HCT116 (cell line): ENCODE results near the gene RARG. TPM values are rescaled to one million over a fixed set of nuclear protein-coding genes. Genes with fewer than 3 reads are reported as not detected.
A peak's percentile ranks its signal among the peaks of the same experiment; 100 is the strongest.

Source experiments
- ATAC-seq: fragments of 200-7000 bp; cut with Tn5 transposase; 2 replicates; pipeline ENCODE4 v1.9.1; 2020; ENCODE audit warnings: mild to moderate bottlenecking, moderate library complexity
- BruUV-seq: library from RNA; stranded (reverse); fragments of 400-500 nt; replicated peaks from 2 replicates; lab custom pipeline; 2021; lab: Mats Ljungman, UMichigan
- CTCF ChIA-PET: fragments of 300-600 bp; sonication (Branson Sonifier 250); formaldehyde crosslinking; loops from one replicate; lab custom pipeline; 2021; ENCODE audit warnings: antibody characterized with exemption; lab: Charles Lee
- POLR2A ChIA-PET: fragments of 300-600, 350-600 bp; sonication (Branson Sonifier 250); formaldehyde crosslinking; loops from one replicate; lab custom pipeline; 2021; ENCODE audit warnings: antibody characterized with exemption; lab: Charles Lee
- RAD21 ChIA-PET, 2 experiments: fragments of 300-600 bp; sonication (Branson Sonifier 250); formaldehyde crosslinking; loops; one replicate each; lab custom pipeline; 2023; ENCODE audit warnings: low total read pairs in 2 of 2; ENCODE audit not compliant: uncharacterized antibody in 2 of 2, unreplicated experiment in 2 of 2, low non-redundant PET in 1 of 2; lab: Charles Lee
- DNase-seq: peaks from one replicate; pipeline ENCODE4 v3.0.0-alpha.2; 2010; ENCODE audit warnings: low read depth, low spot score
- H2AFZ ChIP-seq: fragments of 200-600 bp; shearing (Covaris generic), sonication (generic); 2 replicates; pipeline ENCODE4 v1.6.1; 2017; ENCODE audit warnings: low read depth, mixed run types, mixed read lengths, antibody characterized with exemption, low read length; ENCODE audit not compliant: poor library complexity, severe bottlenecking
- H3K27ac ChIP-seq: 2 replicates; pipeline ENCODE4 v1.5.1; 2012; ENCODE audit warnings: low read depth, low read length
- H3K27me3 ChIP-seq: fragments of 200-600 bp; sonication (generic); 2 replicates; pipeline ENCODE4 v1.6.1; 2016; ENCODE audit warnings: mixed run types, low read length, mixed read lengths; ENCODE audit not compliant: insufficient read depth
- H3K36me3 ChIP-seq, 2 experiments: fragments of 200-500 bp in 1 of 2; fragments of 200-600 bp in 1 of 2; sonication (Bioruptor generic) in 1 of 2; sonication (generic) in 1 of 2; 2 replicates each; pipeline versions ENCODE4 v1.5.1 to v1.6.1; 2014 to 2016; ENCODE audit warnings: low read length in 2 of 2, inconsistent platforms in 1 of 2, mixed read lengths in 1 of 2, mixed run types in 1 of 2; ENCODE audit not compliant: insufficient read depth in 2 of 2, control insufficient read depth in 1 of 2
- H3K4me1 ChIP-seq, 2 experiments: fragments of 200-600 bp in 1 of 2; sonication (generic) in 1 of 2; 2 replicates each; pipeline versions ENCODE4 v1.5.1 to v1.6.1; 2012 to 2017; ENCODE audit warnings: low read length in 2 of 2, inconsistent platforms in 1 of 2, mild to moderate bottlenecking in 1 of 2, mixed read lengths in 1 of 2, mixed run types in 1 of 2, moderate library complexity in 1 of 2; ENCODE audit not compliant: insufficient read depth in 2 of 2, control insufficient read depth in 1 of 2
- H3K4me2 ChIP-seq: fragments of 200-600 bp; sonication (generic); 2 replicates; pipeline ENCODE4 v1.6.1; 2017; ENCODE audit warnings: mixed run types, low read length, mixed read lengths
- H3K4me3 ChIP-seq, 2 experiments: fragments of 200-600 bp in 1 of 2; sonication (generic) in 1 of 2; replicated peaks in 1 of 2; 2 replicates each; pipeline ENCODE4 v1.5.1; 2011 to 2016; ENCODE audit warnings: low read length in 2 of 2, control low read depth in 1 of 2, low read depth in 1 of 2, mild to moderate bottlenecking in 1 of 2, mixed read lengths in 1 of 2, mixed run types in 1 of 2
- H3K79me2 ChIP-seq: fragments of 200-600 bp; sonication (generic); 2 replicates; pipeline ENCODE4 v1.6.1; 2017; ENCODE audit warnings: mild to moderate bottlenecking, mixed run types, low read length, moderate library complexity, mixed read lengths; ENCODE audit not compliant: insufficient read depth
- H3K9ac ChIP-seq: fragments of 200-600 bp; sonication (generic); 2 replicates; pipeline ENCODE4 v1.6.1; 2016; ENCODE audit warnings: low read length, mixed read lengths
- H3K9me2 ChIP-seq: fragments of 200-600 bp; sonication (generic), shearing (Covaris generic); 2 replicates; pipeline ENCODE4 v1.6.1; 2017; ENCODE audit warnings: mixed run types, mild to moderate bottlenecking, moderate library complexity; ENCODE audit not compliant: insufficient read depth
- H3K9me3 ChIP-seq, 2 experiments: fragments of 200-500 bp in 1 of 2; fragments of 200-600 bp in 1 of 2; sonication (Bioruptor generic) in 1 of 2; sonication (generic) in 1 of 2; 2 replicates each; pipeline ENCODE4 v1.6.1; 2014 to 2017; ENCODE audit warnings: low read length in 2 of 2, mixed read lengths in 2 of 2, inconsistent platforms in 1 of 2, low read depth in 1 of 2, mild to moderate bottlenecking in 1 of 2, mixed run types in 1 of 2, moderate library complexity in 1 of 2; ENCODE audit not compliant: control insufficient read depth in 1 of 2, insufficient read depth in 1 of 2
- H4K20me1 ChIP-seq: fragments of 200-600 bp; sonication (generic), shearing (Covaris generic); 2 replicates; pipeline ENCODE4 v1.6.1; 2017; ENCODE audit warnings: mixed run types, mild to moderate bottlenecking, moderate library complexity; ENCODE audit not compliant: insufficient read depth
- EGR1 ChIP-seq: IDR thresholded peaks from 2 replicates; pipeline ENCODE4 v1.6.1; 2012; ENCODE audit warnings: low read depth
- ELF1 ChIP-seq: IDR thresholded peaks from 2 replicates; pipeline ENCODE4 v1.6.1; 2012; ENCODE audit warnings: low read depth, borderline replicate concordance
- EZH2phosphoT487 ChIP-seq: fragments of 200-600 bp; IDR thresholded peaks from 2 replicates; pipeline ENCODE4 v1.6.1; 2018; ENCODE audit warnings: antibody characterized with exemption, borderline replicate concordance
- FOSL1 ChIP-seq: IDR thresholded peaks from 2 replicates; pipeline ENCODE4 v1.6.1; 2012; ENCODE audit warnings: low read depth
- POLR2A ChIP-seq: IDR thresholded peaks from 2 replicates; pipeline ENCODE4 v1.7.0; 2011; ENCODE audit warnings: borderline replicate concordance; ENCODE audit not compliant: insufficient read depth, insufficient read length; ENCODE audit errors: extremely low read depth
- POLR2AphosphoS5 ChIP-seq: IDR thresholded peaks from 2 replicates; pipeline ENCODE4 v1.6.1; 2011; ENCODE audit warnings: mild to moderate bottlenecking, low read depth, low read length, moderate library complexity
- SIN3A ChIP-seq: IDR thresholded peaks from 2 replicates; pipeline ENCODE4 v1.6.1; 2012; ENCODE audit warnings: low read depth
- SP1 ChIP-seq: IDR thresholded peaks from 2 replicates; pipeline ENCODE4 v1.6.1; 2012; ENCODE audit warnings: low read depth
- SRF ChIP-seq: IDR thresholded peaks from 2 replicates; pipeline ENCODE4 v1.6.1; 2012; ENCODE audit warnings: low read depth
- TCF7L2 ChIP-seq: IDR thresholded peaks from 2 replicates; pipeline ENCODE4 v1.7.0; 2011; ENCODE audit warnings: borderline replicate concordance, inconsistent platforms; ENCODE audit not compliant: insufficient read depth, insufficient read length; ENCODE audit errors: extremely low read depth
- YY1 ChIP-seq: IDR thresholded peaks from 2 replicates; pipeline ENCODE4 v1.6.1; 2011; ENCODE audit warnings: low read length, low read depth, moderate library complexity, mild to moderate bottlenecking; ENCODE audit not compliant: insufficient replicate concordance; ENCODE audit errors: extremely low read depth
- ZNF274 ChIP-seq: fragments of 200-500 bp; sonication (Bioruptor generic); IDR thresholded peaks from 2 replicates; pipeline ENCODE4 v1.6.1; 2014; ENCODE audit warnings: mild to moderate bottlenecking, low read depth, low read length, inconsistent platforms
- intact Hi-C: fragments of 100-400 bp; cut with micrococcal nuclease; formaldehyde crosslinking; loops from 2 replicates; pipeline ENCODE4 v1.10.0; 2022
- total RNA-seq: library from RNA; stranded (reverse); gene quantifications from one replicate; pipeline ENCODE4 v1.2.1, GENCODE V29; 2021; ENCODE audit not compliant: unreplicated experiment
- TF ChIP-seq, protein P1 (sequence below), 3 experiments: fragments of 200-600 bp in 1 of 3; sonication (generic) in 1 of 3; IDR thresholded peaks in 2 of 3; conservative IDR thresholded peaks in 1 of 3; 2 replicates each; pipeline ENCODE4 v1.5.1; 2012 to 2017; ENCODE audit warnings: low read depth in 2 of 3, low read length in 2 of 3, antibody characterized with exemption in 1 of 3, borderline replicate concordance in 1 of 3, control low read depth in 1 of 3, mild to moderate bottlenecking in 1 of 3, mixed read lengths in 1 of 3, mixed run types in 1 of 3, moderate library complexity in 1 of 3; ENCODE audit not compliant: insufficient read depth in 1 of 3
- TF ChIP-seq, protein P2 (sequence below): IDR thresholded peaks from 2 replicates; pipeline ENCODE4 v1.6.1; 2011; ENCODE audit warnings: mild to moderate bottlenecking, low read length, moderate library complexity; ENCODE audit not compliant: insufficient replicate concordance; ENCODE audit errors: extremely low read depth
- TF ChIP-seq, protein P3 (sequence below): IDR thresholded peaks from 2 replicates; pipeline ENCODE4 v1.6.1; 2012
- TF ChIP-seq, protein P4 (sequence below): IDR thresholded peaks from 2 replicates; pipeline ENCODE4 v1.6.1; 2012

RARG gene
- total RNA-seq, 1 experiment from 2014 or later: 68.9 TPM

DNA sequence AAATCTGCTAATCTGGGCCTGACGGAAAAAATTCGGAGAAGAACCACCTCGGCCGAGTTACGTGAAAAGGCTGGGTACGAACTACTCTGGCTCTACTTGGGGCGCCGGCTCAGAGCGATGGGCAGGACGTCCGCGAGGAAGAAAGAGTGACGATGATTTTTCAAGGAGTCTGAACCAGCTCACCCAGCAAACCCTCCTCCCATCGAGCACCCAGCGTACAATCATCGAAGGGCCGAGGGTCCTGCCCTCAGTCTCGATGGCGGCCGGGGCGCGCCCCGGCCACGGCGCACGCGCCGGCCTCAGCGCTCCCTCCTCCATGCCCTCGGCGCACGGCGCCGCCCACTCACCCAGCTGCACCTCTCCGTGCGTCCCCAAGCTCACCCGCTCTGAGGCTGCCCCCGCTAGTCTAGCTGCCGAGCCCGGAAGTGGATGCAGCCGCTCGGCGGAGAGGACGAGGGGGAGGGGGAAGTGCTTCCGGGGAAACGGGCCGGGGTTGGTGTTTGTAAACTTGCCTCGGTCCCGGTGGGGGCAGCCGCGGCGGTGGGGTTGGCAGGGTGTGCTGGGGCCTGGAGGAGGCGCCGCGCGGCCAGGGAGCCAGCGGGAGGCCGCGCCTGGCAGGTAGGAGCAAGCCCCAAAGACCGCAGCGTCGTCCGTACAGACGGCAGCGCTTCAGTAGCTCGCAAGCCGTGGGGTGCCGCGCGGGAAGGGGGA is 51.6 kb downstream of the RARG start, which contains the start of the genes CSAD and ZNF740 (continued):
- TF ChIP-seq TCF7L2 (peak; percentile 35), ZNF274 (no peak), YY1 (peak; percentile 96), EGR1 (peak; percentile 98), SP1 (peak; percentile 73), EZH2phosphoT487 (no peak), SIN3A (peak; percentile 84)

DNA sequence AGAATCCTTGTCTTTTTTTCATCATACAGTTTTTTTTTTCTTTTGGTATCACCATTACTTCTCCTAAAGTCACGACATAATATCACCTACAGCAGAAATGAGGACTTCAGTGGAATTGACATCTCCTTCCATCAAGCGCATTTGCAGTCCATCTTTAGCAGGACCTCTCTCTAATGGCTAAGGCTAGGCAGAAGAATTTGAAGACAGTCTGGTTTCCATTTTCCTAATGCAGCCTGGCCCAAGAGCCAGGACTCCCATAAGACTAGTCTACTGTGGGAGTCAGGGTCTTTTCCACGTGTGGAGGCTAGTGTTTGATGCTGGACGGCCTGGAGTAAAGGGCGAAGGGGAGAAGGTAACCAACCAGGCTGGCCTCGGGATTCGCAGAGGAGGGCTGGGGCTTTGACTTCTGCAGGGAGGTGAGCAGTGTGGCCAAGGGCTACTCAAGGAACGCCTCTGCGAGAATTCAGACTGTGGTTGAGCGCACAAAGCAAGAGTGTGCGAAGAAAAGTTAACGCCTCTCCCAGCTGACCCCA is 52.3 kb downstream of the RARG start:
- H3K4me1 ChIP-seq: peaks cover 21 to 38% of the 10 kb centered on the region in 2 experiments
- ChIA-PET RAD21 (interaction anchor here in 1 of 2 experiments (0.5 to 1.2 kb wide), 2 partner anchors 21 to 319 kb away, joined by 3 to 7 read pairs; partner anchors contain the start of gene MAP3K12), CTCF (interaction anchor here (0.8 to 2.9 kb wide), 10 partner anchors 10 to 142 kb away, joined by 3 to 13 read pairs (median 4); partner anchors contain the start of gene AAAS), POLR2A (interaction anchor here (0.7 to 2.0 kb wide), 10 partner anchors 10 to 901 kb away, joined by 3 to 8 read pairs (median 4); partner anchors contain the start of genes AAAS, EIF4B and PFDN5)
- H3K27me3 ChIP-seq: no peaks in the 10 kb centered on the region
- peak overlapping the region; percentile 85 for H3K27ac ChIP-seq
- H3K79me2 ChIP-seq: peaks cover 34% of the 10 kb centered on the region
- H3K4me2 ChIP-seq: peak overlapping the region; percentile 92
- H3K36me3 ChIP-seq: peaks cover 18 to 23% of the 10 kb centered on the region in 2 experiments; a peak in 3 of 4 replicates
- peak overlapping the region; percentile 78 to 86 for H3K4me3 ChIP-seq
- no peaks in the 10 kb centered on the region for H3K9me2 ChIP-seq
- ATAC-seq (peak; percentile 25), DNase-seq (no peak)
- H3K9ac ChIP-seq: peak overlapping the region; percentile 95
- H3K9me3 ChIP-seq: no peaks in the 10 kb centered on the region
- peak overlapping the region; percentile 60 for H2AFZ ChIP-seq
- TSS peak; percentile 83 for BruUV-seq
- no peaks in the 10 kb centered on the region for H4K20me1 ChIP-seq
- intact Hi-C loops: no loop called here
- TF ChIP-seq POLR2A (no peak), YY1 (no peak), SP1 (no peak), EZH2phosphoT487 (no peak), POLR2AphosphoS5 (no peak), SRF (no peak), TCF7L2 (no peak), ELF1 (no peak), SIN3A (no peak), FOSL1 (no peak)
- TF ChIP-seq, protein P1, sequence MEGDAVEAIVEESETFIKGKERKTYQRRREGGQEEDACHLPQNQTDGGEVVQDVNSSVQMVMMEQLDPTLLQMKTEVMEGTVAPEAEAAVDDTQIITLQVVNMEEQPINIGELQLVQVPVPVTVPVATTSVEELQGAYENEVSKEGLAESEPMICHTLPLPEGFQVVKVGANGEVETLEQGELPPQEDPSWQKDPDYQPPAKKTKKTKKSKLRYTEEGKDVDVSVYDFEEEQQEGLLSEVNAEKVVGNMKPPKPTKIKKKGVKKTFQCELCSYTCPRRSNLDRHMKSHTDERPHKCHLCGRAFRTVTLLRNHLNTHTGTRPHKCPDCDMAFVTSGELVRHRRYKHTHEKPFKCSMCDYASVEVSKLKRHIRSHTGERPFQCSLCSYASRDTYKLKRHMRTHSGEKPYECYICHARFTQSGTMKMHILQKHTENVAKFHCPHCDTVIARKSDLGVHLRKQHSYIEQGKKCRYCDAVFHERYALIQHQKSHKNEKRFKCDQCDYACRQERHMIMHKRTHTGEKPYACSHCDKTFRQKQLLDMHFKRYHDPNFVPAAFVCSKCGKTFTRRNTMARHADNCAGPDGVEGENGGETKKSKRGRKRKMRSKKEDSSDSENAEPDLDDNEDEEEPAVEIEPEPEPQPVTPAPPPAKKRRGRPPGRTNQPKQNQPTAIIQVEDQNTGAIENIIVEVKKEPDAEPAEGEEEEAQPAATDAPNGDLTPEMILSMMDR (IDR thresholded peaks at IDR 0.05 in 2 of 3, conservative IDR thresholded peaks at IDR 0.05 in 1 of 3; ENCODE audit: borderline replicate concordance in 1 of 3, insufficient read depth in 1 of 3, low read depth in 2 of 3, low read length in 2 of 3): no peak
- TF ChIP-seq, protein P2, sequence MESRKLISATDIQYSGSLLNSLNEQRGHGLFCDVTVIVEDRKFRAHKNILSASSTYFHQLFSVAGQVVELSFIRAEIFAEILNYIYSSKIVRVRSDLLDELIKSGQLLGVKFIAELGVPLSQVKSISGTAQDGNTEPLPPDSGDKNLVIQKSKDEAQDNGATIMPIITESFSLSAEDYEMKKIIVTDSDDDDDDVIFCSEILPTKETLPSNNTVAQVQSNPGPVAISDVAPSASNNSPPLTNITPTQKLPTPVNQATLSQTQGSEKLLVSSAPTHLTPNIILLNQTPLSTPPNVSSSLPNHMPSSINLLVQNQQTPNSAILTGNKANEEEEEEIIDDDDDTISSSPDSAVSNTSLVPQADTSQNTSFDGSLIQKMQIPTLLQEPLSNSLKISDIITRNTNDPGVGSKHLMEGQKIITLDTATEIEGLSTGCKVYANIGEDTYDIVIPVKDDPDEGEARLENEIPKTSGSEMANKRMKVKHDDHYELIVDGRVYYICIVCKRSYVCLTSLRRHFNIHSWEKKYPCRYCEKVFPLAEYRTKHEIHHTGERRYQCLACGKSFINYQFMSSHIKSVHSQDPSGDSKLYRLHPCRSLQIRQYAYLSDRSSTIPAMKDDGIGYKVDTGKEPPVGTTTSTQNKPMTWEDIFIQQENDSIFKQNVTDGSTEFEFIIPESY: no peak
- TF ChIP-seq, protein P3, sequence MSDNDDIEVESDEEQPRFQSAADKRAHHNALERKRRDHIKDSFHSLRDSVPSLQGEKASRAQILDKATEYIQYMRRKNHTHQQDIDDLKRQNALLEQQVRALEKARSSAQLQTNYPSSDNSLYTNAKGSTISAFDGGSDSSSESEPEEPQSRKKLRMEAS: no peak
- TF ChIP-seq, protein P4, sequence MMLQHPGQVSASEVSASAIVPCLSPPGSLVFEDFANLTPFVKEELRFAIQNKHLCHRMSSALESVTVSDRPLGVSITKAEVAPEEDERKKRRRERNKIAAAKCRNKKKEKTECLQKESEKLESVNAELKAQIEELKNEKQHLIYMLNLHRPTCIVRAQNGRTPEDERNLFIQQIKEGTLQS: no peak
